Kidney (tissue), 14 donors: ENCODE results near the gene OGG1. TPM values are rescaled to one million over a fixed set of nuclear protein-coding genes. Genes with fewer than 3 reads are reported as not detected.

Source experiments
- DNase-seq, 5 donors: peaks; one replicate each; pipeline ENCODE4 v3.0.0-alpha.2; 2013 to 2020
- FAIRE-seq: peaks from 2 replicates; lab custom pipeline; 2012; peaks lifted over from hg19 to GRCh38; lab: Jason Lieb, UNC
- H3K27ac ChIP-seq, 2 donors: one replicate each; pipeline ENCODE4 v1.7.0; 2013; ENCODE audit warnings: low read depth in 2 of 2, low read length in 2 of 2, inconsistent platforms in 1 of 2
- H3K27me3 ChIP-seq: one replicate; pipeline ENCODE4 v1.7.1; 2013; ENCODE audit warnings: low read length, inconsistent platforms; ENCODE audit not compliant: control insufficient read depth, insufficient read depth
- H3K36me3 ChIP-seq, 3 donors: one replicate each; pipeline versions ENCODE4 v1.7.0 to v1.7.1; 2013; ENCODE audit warnings: low read length in 3 of 3, control low read depth in 1 of 3, inconsistent platforms in 1 of 3; ENCODE audit not compliant: insufficient read depth in 3 of 3, control insufficient read depth in 2 of 3
- H3K4me1 ChIP-seq, 3 donors: one replicate each; pipeline versions ENCODE4 v1.7.0 to v1.7.1; 2013; ENCODE audit warnings: low read length in 3 of 3, inconsistent platforms in 1 of 3, low read depth in 1 of 3; ENCODE audit not compliant: control insufficient read depth in 2 of 3, insufficient read depth in 2 of 3
- H3K4me3 ChIP-seq, 3 donors: one replicate each; pipeline versions ENCODE4 v1.7.0 to v1.8.1; 2013; ENCODE audit warnings: low read length in 3 of 3, control low read depth in 1 of 3, inconsistent platforms in 1 of 3
- H3K9ac ChIP-seq, 3 donors: one replicate each; pipeline versions ENCODE4 v1.7.0 to v1.7.1; 2013; ENCODE audit warnings: low read length in 3 of 3, control low read depth in 1 of 3, inconsistent platforms in 1 of 3
- H3K9me3 ChIP-seq, 3 donors: one replicate each; pipeline versions ENCODE4 v1.7.0 to v1.7.1; 2013; ENCODE audit warnings: low read length in 3 of 3, control low read depth in 1 of 3, inconsistent platforms in 1 of 3; ENCODE audit not compliant: control insufficient read depth in 2 of 3, insufficient read depth in 1 of 3
- CTCF ChIP-seq: IDR thresholded peaks from 3 replicates; pipeline ENCODE4 v1.5.1; 2012; ENCODE audit warnings: mild to moderate bottlenecking, moderate library complexity, borderline replicate concordance; ENCODE audit not compliant: insufficient read depth; ENCODE audit errors: extremely low read depth
- intact Hi-C: fragments of 100-400 bp; cut with DNase I; formaldehyde crosslinking; loops from one replicate; pipeline ENCODE4 v1.11.1; 2022
- polyA plus RNA-seq: library from polyadenylated mRNA; stranded (reverse); fragments of 350-450 nt; fragmentation: Illumina TruSeq; extraction: RNeasy Lipid Tissue Mini Kit (QIAGEN cat#74804); gene quantifications from one replicate; pipeline ENCODE4 v1.2.3, GENCODE V29; 2014; ENCODE audit warnings: low read depth, low replicate concordance; ENCODE audit not compliant: insufficient read depth
- total RNA-seq: library from RNA; stranded (reverse); fragmentation: NEBNext Ultra II Directional; extraction: Animal tissue kit (Norgen Biotek cat#: 25700); gene quantifications from one replicate; pipeline ENCODE4 v1.2.1, GENCODE V29; 2021
- donor health status: control.
- donor health status: control.
- donor health status: control.
- donor health status: control.
- donor health status: control.
- donor health status: DM: yes; HTN: yes; CAD: no.
- donor health status: Normal renal cell carcinoma (clear cell type).

OGG1 gene
- total and polyA plus RNA-seq, 2 donors from 2014 or later, result 31.1 to 51.6 TPM

GRCh38 chr3:9806137-9806536, 56.4 kb downstream of the OGG1 start:
- H3K9me3 ChIP-seq, result no peaks in the 10 kb centered on the region
- peaks cover 0 to 29% (median 6%) of the 10 kb centered on the region in 3 donors for H3K4me1 ChIP-seq
- no peaks in the 10 kb centered on the region for H3K27me3 ChIP-seq
- no peak for TF ChIP-seq CTCF
- H3K4me3 ChIP-seq, result no peak overlapping the region
- DNase-seq (no peak), FAIRE-seq (no peak)
- intact Hi-C loops, result no loop called here
- H3K27ac ChIP-seq, result no peak overlapping the region
- peaks cover 11 to 30% (median 25%) of the 10 kb centered on the region in 3 donors for H3K36me3 ChIP-seq
- no peak overlapping the region for H3K9ac ChIP-seq

Other genes starting within 250 kb of the OGG1 start
- 0.25 TPM for gene LHFPL4, start 196.1 kb upstream of the OGG1 start, total RNA-seq
- gene LHFPL4, start 196.1 kb upstream of the OGG1 start, polyA plus RNA-seq, result not detected
- 44.5 TPM for gene MTMR14, start 100.4 kb upstream of the OGG1 start, total RNA-seq
- gene MTMR14, start 100.4 kb upstream of the OGG1 start, polyA plus RNA-seq, result 28.0 TPM
- 0.16 TPM for gene CPNE9, start 46.1 kb upstream of the OGG1 start, total RNA-seq
- 0.19 TPM for gene CPNE9, start 46.1 kb upstream of the OGG1 start, polyA plus RNA-seq
- 22.4 TPM for gene BRPF1, start 18.2 kb upstream of the OGG1 start, total RNA-seq
- 6.2 TPM for gene BRPF1, start 18.2 kb upstream of the OGG1 start, polyA plus RNA-seq
- gene CAMK1, start 20.0 kb downstream of the OGG1 start, total RNA-seq, result 31.2 TPM
- 52.7 TPM for gene CAMK1, start 20.0 kb downstream of the OGG1 start, polyA plus RNA-seq
- gene TADA3, start 42.5 kb downstream of the OGG1 start, total RNA-seq, result 65.1 TPM
- 58.4 TPM for gene TADA3, start 42.5 kb downstream of the OGG1 start, polyA plus RNA-seq
- 164 TPM for gene ARPC4, start 43.1 kb downstream of the OGG1 start, total RNA-seq
- gene ARPC4, start 43.1 kb downstream of the OGG1 start, polyA plus RNA-seq, result 138 TPM
- gene TTLL3, start 60.3 kb downstream of the OGG1 start, total RNA-seq, result 61.0 TPM
- gene TTLL3, start 60.3 kb downstream of the OGG1 start, polyA plus RNA-seq, result 27.5 TPM
- gene RPUSD3, start 94.1 kb downstream of the OGG1 start, total RNA-seq, result 29.1 TPM
- gene RPUSD3, start 94.1 kb downstream of the OGG1 start, polyA plus RNA-seq, result 53.2 TPM
- gene CIDEC, start 130.3 kb downstream of the OGG1 start, total RNA-seq, result not detected
- not detected for gene CIDEC, start 130.3 kb downstream of the OGG1 start, polyA plus RNA-seq
- gene JAGN1, start 140.7 kb downstream of the OGG1 start, total RNA-seq, result 30.3 TPM
- gene JAGN1, start 140.7 kb downstream of the OGG1 start, polyA plus RNA-seq, result 55.3 TPM
- gene IL17RE, start 152.9 kb downstream of the OGG1 start, total RNA-seq, result 8.5 TPM
- gene IL17RE, start 152.9 kb downstream of the OGG1 start, polyA plus RNA-seq, result 7.5 TPM
- 27.5 TPM for gene IL17RC, start 167.1 kb downstream of the OGG1 start, total RNA-seq
- 31.5 TPM for gene IL17RC, start 167.1 kb downstream of the OGG1 start, polyA plus RNA-seq
- 43.2 TPM for gene CRELD1, start 183.9 kb downstream of the OGG1 start, total RNA-seq
- gene CRELD1, start 183.9 kb downstream of the OGG1 start, polyA plus RNA-seq, result 56.7 TPM
- gene PRRT3, start 202.5 kb downstream of the OGG1 start, total RNA-seq, result 3.9 TPM
- gene PRRT3, start 202.5 kb downstream of the OGG1 start, polyA plus RNA-seq, result 3.6 TPM
- gene EMC3, start 236.9 kb downstream of the OGG1 start, total RNA-seq, result 63.5 TPM
- 107 TPM for gene EMC3, start 236.9 kb downstream of the OGG1 start, polyA plus RNA-seq